H9 (cell line): ENCODE measurements around the gene MYH9. TPM values are rescaled to one million over a fixed set of nuclear protein-coding genes. Genes with fewer than 3 reads are reported as not detected.

Experiments
- DNase-seq: peaks from one replicate; pipeline ENCODE4 v3.0.0-alpha.2; 2017
- H2AFZ ChIP-seq: one replicate; pipeline ENCODE4 v1.6.1; 2013; ENCODE audit warnings: mild to moderate bottlenecking, low read length, control low read depth, moderate library complexity
- H2AK5ac ChIP-seq: 2 replicates; pipeline ENCODE4 v1.6.1; 2013; ENCODE audit warnings: low read length, control low read depth, mixed read lengths; ENCODE audit not compliant: insufficient read length
- H2BK120ac ChIP-seq: one replicate; pipeline ENCODE4 v1.6.1; 2013; ENCODE audit warnings: low read depth, mild to moderate bottlenecking, low read length, control low read depth, inconsistent platforms; ENCODE audit not compliant: poor library complexity, severe bottlenecking
- H2BK12ac ChIP-seq: 2 replicates; pipeline ENCODE4 v1.6.1; 2013; ENCODE audit warnings: low read length, control low read depth, mixed read lengths, low read depth; ENCODE audit not compliant: insufficient read length
- H2BK15ac ChIP-seq: 2 replicates; pipeline ENCODE4 v1.6.1; 2013; ENCODE audit warnings: low read depth, low read length, control low read depth
- H2BK20ac ChIP-seq: one replicate; pipeline ENCODE4 v1.6.1; 2013; ENCODE audit warnings: low read depth, mild to moderate bottlenecking, low read length, control low read depth, inconsistent platforms; ENCODE audit not compliant: poor library complexity, severe bottlenecking
- H2BK5ac ChIP-seq: 2 replicates; pipeline ENCODE4 v1.6.1; 2013; ENCODE audit warnings: low read length, control low read depth, mixed read lengths; ENCODE audit not compliant: insufficient read length
- H3K14ac ChIP-seq: 2 replicates; pipeline ENCODE4 v1.6.1; 2013; ENCODE audit warnings: low read length, control low read depth; ENCODE audit not compliant: insufficient read depth
- H3K18ac ChIP-seq: 2 replicates; pipeline ENCODE4 v1.6.1; 2013; ENCODE audit warnings: low read depth, mild to moderate bottlenecking, mixed read lengths, low read length, control low read depth; ENCODE audit not compliant: insufficient read length
- H3K23ac ChIP-seq: 2 replicates; pipeline ENCODE4 v1.6.1; 2013; ENCODE audit warnings: low read length, control low read depth, mixed read lengths, low read depth; ENCODE audit not compliant: insufficient read length
- H3K23me2 ChIP-seq: 2 replicates; pipeline ENCODE4 v1.6.1; 2013; ENCODE audit warnings: low read depth, mild to moderate bottlenecking, mixed read lengths, low read length, control low read depth; ENCODE audit not compliant: insufficient read length, poor library complexity, severe bottlenecking
- H3K27ac ChIP-seq: 2 replicates; pipeline ENCODE4 v1.5.1; 2013; ENCODE audit warnings: low read length, control low read depth, mixed read lengths, low read depth; ENCODE audit not compliant: insufficient read length
- H3K27me3 ChIP-seq: 2 replicates; pipeline ENCODE4 v1.6.1; 2013; ENCODE audit warnings: low read length, control low read depth, inconsistent platforms; ENCODE audit not compliant: insufficient read depth
- H3K4ac ChIP-seq: 2 replicates; pipeline ENCODE4 v1.6.1; 2013; ENCODE audit warnings: low read depth, mild to moderate bottlenecking, control low read depth, inconsistent platforms, low read length, moderate library complexity
- H3K4me1 ChIP-seq: 2 replicates; pipeline ENCODE4 v1.6.1; 2013; ENCODE audit warnings: low read length, control low read depth, inconsistent platforms; ENCODE audit not compliant: insufficient read depth
- H3K4me2 ChIP-seq: 2 replicates; pipeline ENCODE4 v1.6.1; 2013; ENCODE audit warnings: low read length, control low read depth, mixed read lengths; ENCODE audit not compliant: insufficient read length, insufficient read depth
- H3K56ac ChIP-seq: 2 replicates; pipeline ENCODE4 v1.6.1; 2013; ENCODE audit warnings: low read depth, mild to moderate bottlenecking, mixed read lengths, low read length, control low read depth; ENCODE audit not compliant: insufficient read length
- H3K79me1 ChIP-seq: 2 replicates; pipeline ENCODE4 v1.6.1; 2013; ENCODE audit warnings: low read depth, mild to moderate bottlenecking, moderate library complexity, low read length, control low read depth, inconsistent platforms; ENCODE audit not compliant: insufficient read depth, poor library complexity, severe bottlenecking
- H3K79me2 ChIP-seq: 2 replicates; pipeline ENCODE4 v1.6.1; 2013; ENCODE audit warnings: low read length, control low read depth, inconsistent platforms; ENCODE audit not compliant: insufficient read depth
- H3K9ac ChIP-seq: 2 replicates; pipeline ENCODE4 v1.6.1; 2013; ENCODE audit warnings: low read length, control low read depth, mixed read lengths; ENCODE audit not compliant: insufficient read length; ENCODE audit errors: extremely low read depth
- H3K9me3 ChIP-seq: one replicate; pipeline ENCODE4 v1.6.1; 2013; ENCODE audit warnings: low read depth, low read length, inconsistent platforms; ENCODE audit not compliant: control insufficient read depth
- H3T11ph ChIP-seq: one replicate; pipeline ENCODE4 v1.6.1; 2013; ENCODE audit warnings: mild to moderate bottlenecking, low read length, control low read depth, inconsistent platforms
- H4K20me1 ChIP-seq: one replicate; pipeline ENCODE4 v1.6.1; 2013; ENCODE audit not compliant: control insufficient read depth, insufficient read length, insufficient read depth
- H4K5ac ChIP-seq: 2 replicates; pipeline ENCODE4 v1.6.1; 2013; ENCODE audit warnings: low read depth, mild to moderate bottlenecking, mixed read lengths, low read length, control low read depth; ENCODE audit not compliant: insufficient read length
- H4K8ac ChIP-seq: replicated peaks from 2 replicates; pipeline ENCODE4 v1.6.1; 2013; ENCODE audit warnings: low read length, control low read depth, mixed read lengths, low read depth; ENCODE audit not compliant: insufficient read length
- H4K91ac ChIP-seq: 2 replicates; pipeline ENCODE4 v1.6.1; 2013; ENCODE audit warnings: low read depth, mild to moderate bottlenecking, moderate library complexity, mixed read lengths, low read length, control low read depth; ENCODE audit not compliant: insufficient read length
- H3K27ac Mint-ChIP-seq, 3 experiments: 2 replicates in 2 of 3; 3 replicates in 1 of 3; pipeline ENCODE4 v1.8.0; 2020 to 2021; ENCODE audit warnings: mixed read lengths in 3 of 3, mild to moderate bottlenecking in 1 of 3, moderate library complexity in 1 of 3
- H3K27me3 Mint-ChIP-seq: 2 replicates; pipeline ENCODE4 v1.8.0; 2021; ENCODE audit warnings: low read depth, mild to moderate bottlenecking, moderate library complexity, mixed read lengths
- H3K36me3 Mint-ChIP-seq, 3 experiments: 2 replicates in 2 of 3; 3 replicates in 1 of 3; pipeline ENCODE4 v1.8.0; 2020 to 2021; ENCODE audit warnings: low read depth in 3 of 3, mixed read lengths in 3 of 3; ENCODE audit not compliant: insufficient read depth in 1 of 3
- H3K4me1 Mint-ChIP-seq, 2 experiments: 2 replicates each; pipeline ENCODE4 v1.8.0; 2020; ENCODE audit warnings: mixed read lengths in 2 of 2
- H3K4me3 Mint-ChIP-seq, 2 experiments: 2 replicates in 1 of 2; 3 replicates in 1 of 2; pipeline ENCODE4 v1.8.0; 2020 to 2021; ENCODE audit warnings: mild to moderate bottlenecking in 2 of 2, mixed read lengths in 2 of 2, moderate library complexity in 1 of 2
- H3K9me3 Mint-ChIP-seq, 2 experiments: 2 replicates in 1 of 2; 3 replicates in 1 of 2; pipeline ENCODE4 v1.8.0; 2020; ENCODE audit warnings: mild to moderate bottlenecking in 2 of 2, mixed read lengths in 2 of 2, moderate library complexity in 1 of 2
- CTCF ChIP-seq: fragments of 200-600 bp; sonication (generic); conservative IDR thresholded peaks from 3 replicates; pipeline ENCODE4 v1.8.0; 2021; ENCODE audit warnings: antibody characterized with exemption, mild to moderate bottlenecking
- WGBS: extraction: QIAGEN DNeasy Blood & Tissue Kit; methylation state at CpG from one replicate; pipeline ENCODE4 v1.1.7; 2013; ENCODE audit warnings: missing lambda C conversion rate, low lambda C conversion rate, mixed read lengths; ENCODE audit not compliant: insufficient read length; ENCODE audit errors: extremely low coverage; 5-methylcytosine and 5-hydroxymethylcytosine counted together
- total RNA-seq: library from RNA; stranded (reverse); gene quantifications from 2 replicates; pipeline ENCODE4 v1.2.1, GENCODE V29; 2021

The MYH9 gene
- total RNA-seq, 1 experiment from 2014 or later, result 266 TPM

GRCh38 chr22:36378869-36379217, 8.9 kb downstream of the MYH9 start:
- no peak overlapping the region for H2BK15ac ChIP-seq
- no peaks in the 10 kb centered on the region for H3K9me3 ChIP-seq
- no peak overlapping the region for H2BK120ac ChIP-seq
- H3K4me2 ChIP-seq, result no peak overlapping the region
- H2BK5ac ChIP-seq, result no peak overlapping the region
- no peak for DNase-seq
- H3K56ac ChIP-seq, result no peak overlapping the region
- no peak overlapping the region for H3K14ac ChIP-seq
- H3K23me2 ChIP-seq, result peaks cover 3% of the 10 kb centered on the region
- no peak overlapping the region for H4K8ac ChIP-seq
- H3K18ac ChIP-seq, result no peak overlapping the region
- H4K20me1 ChIP-seq, result no peaks in the 10 kb centered on the region
- H3K79me2 ChIP-seq, result peaks cover 57% of the 10 kb centered on the region
- H2AK5ac ChIP-seq, result no peak overlapping the region
- no peak overlapping the region for H4K91ac ChIP-seq
- H3K9ac ChIP-seq, result no peak overlapping the region
- Mint-ChIP-seq H3K4me3 (no peak overlapping the region), H3K9me3 (no peaks in the 10 kb centered on the region; a peak in 1 of 5 replicates), H3K36me3 (peaks cover 18 to 31% (median 30%) of the 10 kb centered on the region in 3 experiments), H3K27me3 (no peaks in the 10 kb centered on the region), H3K4me1 (peaks cover 38 to 44% of the 10 kb centered on the region in 2 experiments), H3K27ac (peak overlapping the region; percentile 4 to 62 (median 24); a peak in 5 of 7 replicates)
- no peaks in the 10 kb centered on the region; the same call in 1 of the 2 replicates for H3K4me1 ChIP-seq
- H3K4ac ChIP-seq, result no peak overlapping the region
- H3T11ph ChIP-seq, result no peak overlapping the region
- H2AFZ ChIP-seq, result no peak overlapping the region
- H2BK20ac ChIP-seq, result no peak overlapping the region
- no CpG with 5 or more reads among the region's 5 CpGs for WGBS
- H3K27me3 ChIP-seq, result no peaks in the 10 kb centered on the region
- H3K23ac ChIP-seq, result no peak overlapping the region
- H4K5ac ChIP-seq, result no peak overlapping the region
- H3K27ac ChIP-seq, result no peak overlapping the region
- peaks cover 17% of the 10 kb centered on the region for H3K79me1 ChIP-seq
- TF ChIP-seq CTCF, result no peak
- H2BK12ac ChIP-seq, result no peak overlapping the region
